Measurements from ENCODE around the gene TPCN1.

TPCN1 gene

DNA sequence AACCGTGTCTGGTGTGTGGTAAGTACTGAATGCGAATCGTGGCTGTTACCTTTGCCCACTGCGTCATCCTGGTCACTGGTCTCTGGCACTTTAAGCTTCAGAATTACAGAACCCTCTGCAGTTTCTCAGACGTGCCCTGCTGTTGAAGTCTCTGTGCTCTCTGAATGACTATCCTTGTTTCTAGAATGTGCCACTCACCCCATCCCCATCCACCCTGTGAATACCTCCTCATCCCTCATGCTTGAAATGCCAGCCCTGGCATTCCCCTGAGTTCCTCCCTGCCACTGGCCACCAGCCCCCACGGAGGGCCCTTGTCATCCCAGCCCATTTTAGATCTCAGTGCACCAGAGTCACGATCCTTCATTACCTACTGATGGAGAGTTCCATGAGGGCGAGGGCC lies 21.3 kb downstream of the TPCN1 start:
- DNase-seq, result no peak

GRCh38 chr12:113244047-113244460 lies 22.8 kb downstream of the TPCN1 start:
- no peak for DNase-seq

- no peak for DNase-seq
Measured at GRCh38 chr12:113244478-113244958, 23.3 kb downstream of the TPCN1 start.

GRCh38 chr12:113245695-113246477 lies 24.6 kb downstream of the TPCN1 start:
- DNase-seq, result peak; percentile 82

DNA sequence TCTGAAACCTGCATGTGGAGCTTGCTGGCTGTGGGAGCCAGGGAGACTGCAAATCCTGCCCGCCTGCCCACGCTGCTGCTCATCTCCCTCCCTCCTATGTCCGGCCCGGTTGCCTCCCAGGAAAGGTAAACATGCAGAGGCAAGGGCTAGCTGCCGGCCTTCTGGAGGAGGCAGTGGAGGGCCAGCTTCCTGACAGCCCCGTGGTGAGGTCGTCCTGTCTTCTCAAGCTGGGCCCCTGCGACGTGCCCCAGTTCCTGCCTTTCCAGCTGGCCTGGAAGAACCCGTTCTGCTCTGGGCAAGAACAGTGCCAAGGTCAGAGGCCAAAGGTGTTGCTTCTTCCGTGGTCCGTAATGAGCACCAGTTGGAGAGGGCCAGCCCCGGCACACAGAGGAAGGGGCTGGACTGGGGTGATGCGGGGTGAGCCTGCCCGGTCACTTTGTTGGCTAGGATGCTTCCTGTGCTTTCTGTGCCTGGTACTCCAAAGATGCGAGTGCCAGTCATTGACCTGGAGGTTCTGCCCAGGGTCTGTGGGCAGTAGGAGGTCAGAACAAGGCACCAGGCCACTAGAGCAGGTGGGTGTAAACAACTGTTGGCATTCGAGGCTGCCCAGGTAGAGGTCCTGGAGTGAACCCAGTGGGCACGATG lies 25.3 kb downstream of the TPCN1 start:
- DNase-seq, result no peak

- DNase-seq, result no peak
Measured at GRCh38 chr12:113247123-113248050, 26.1 kb downstream of the TPCN1 start.

DNA sequence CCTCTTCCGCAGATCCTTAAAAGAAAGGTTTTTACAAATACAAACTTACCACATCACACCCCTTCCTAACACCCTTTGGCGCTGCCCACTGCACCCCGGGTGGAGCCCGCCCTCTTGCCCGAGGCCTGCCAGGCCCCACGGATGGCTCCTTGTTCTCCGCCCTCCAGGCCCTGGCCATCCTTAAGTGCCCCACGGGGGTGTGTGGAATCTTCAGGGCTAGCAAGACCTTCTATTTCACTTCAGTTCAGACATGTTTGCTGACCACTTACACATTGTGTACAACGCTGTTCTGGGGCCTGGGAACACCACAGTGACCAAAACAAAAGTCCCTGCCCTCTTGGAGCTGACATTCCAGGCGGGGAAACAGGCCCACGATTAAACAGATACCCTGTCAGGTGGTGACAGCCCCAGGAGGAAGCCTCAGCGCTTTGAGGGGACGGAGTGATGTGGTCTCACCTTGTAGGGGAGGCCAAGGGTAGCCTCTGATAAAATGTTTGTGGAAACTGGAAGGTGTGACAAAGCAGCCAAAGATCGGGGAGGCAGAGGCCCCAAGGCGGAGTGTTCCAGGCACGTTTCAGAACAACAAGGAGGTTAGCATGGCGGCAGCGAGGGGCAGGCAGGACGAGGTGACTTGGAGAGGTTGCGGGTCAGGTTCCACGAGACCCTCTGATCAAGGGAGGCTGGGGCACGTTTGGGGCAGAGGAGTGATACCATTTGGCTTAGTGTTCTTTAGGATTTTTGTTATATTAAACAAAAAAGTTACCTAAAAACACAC lies 27.0 kb downstream of the TPCN1 start:
- no peak for DNase-seq

DNA sequence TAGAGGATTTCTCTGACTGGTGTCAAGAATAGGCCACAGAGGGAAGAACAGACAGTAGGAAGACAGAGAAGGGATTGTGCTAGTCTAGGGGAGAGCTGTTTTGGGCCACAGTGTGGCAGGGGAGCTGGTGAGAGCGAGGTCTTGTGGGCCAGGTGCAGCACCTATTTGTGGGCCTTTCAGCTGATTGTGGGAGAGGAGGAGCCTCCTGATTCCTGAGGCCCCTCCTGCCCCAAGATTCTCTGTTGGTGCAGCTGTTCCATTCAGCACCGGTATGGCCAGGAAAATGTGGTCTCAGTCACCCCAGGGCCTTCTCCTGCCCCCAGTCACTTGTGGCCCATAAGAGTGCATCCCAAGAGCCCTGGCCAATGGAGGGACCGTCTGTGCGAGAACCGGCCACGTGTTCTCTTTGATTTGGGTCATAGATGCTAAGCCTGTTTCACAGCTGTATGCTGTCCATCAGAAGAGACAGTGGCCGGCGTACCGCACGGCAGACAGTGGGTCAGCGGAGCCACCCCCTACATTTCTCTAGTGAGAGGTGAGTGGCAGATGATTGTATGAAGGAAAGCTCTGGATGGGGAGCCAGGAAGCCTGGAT lies 27.7 kb downstream of the TPCN1 start:
- DNase-seq, result no peak

DNA sequence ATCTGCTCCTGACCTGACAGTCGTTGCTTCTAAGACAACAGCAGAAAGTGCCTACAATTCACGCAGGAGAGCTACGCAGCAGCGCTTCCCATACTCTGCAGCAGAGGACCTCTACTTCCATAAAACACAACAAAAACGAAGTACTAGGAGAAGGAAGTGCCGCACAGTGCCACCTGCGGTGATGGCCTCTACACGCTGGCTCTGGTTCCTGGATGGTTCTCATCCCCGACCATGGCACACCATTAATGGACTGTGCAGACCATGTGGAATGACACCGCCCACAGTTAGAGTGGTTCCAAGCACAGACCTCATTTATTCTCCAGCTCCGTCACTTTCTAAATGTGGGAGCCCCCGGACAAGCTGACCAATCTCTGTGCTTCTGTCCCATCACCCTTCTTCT lies 28.3 kb downstream of the TPCN1 start:
- DNase-seq, result no peak

- no peak for DNase-seq
Measured at GRCh38 chr12:113250045-113250444, 28.8 kb downstream of the TPCN1 start.

DNA sequence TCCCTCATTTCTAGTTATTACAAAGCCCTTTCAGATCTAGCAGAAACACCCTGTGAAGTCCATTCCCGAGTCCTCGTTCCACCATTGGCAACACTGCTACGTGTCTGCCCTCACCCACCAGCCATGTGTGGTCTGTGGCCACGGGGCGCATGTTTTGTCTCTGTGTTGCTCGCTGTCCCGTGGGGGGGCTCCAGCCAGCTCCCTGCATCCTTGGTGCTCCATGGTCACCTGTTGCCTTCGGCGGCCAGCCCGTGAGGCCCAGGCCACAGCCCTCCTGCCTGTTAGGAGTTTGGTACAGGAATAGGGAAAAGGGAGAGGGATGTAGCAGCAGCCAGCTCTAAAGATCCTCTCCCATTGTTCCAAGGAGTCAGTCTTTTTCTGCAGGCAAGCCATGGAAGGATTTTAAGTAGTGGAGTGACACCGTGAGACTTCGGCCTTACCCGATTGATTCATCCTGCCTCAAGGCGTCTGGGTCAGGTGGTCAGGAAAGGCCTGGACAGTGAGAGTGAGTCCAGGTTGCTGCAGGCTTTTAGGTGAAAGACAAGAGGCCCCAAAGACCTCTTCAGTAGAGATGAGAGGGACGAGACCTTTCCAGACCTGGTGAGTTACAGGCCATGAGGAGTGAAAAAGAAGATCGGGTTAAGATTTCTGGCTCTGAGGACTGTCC lies 30.3 kb downstream of the TPCN1 start:
- no peak for DNase-seq

GRCh38 chr12:113252494-113252893 lies 31.2 kb downstream of the TPCN1 start:
- no peak for DNase-seq

DNA sequence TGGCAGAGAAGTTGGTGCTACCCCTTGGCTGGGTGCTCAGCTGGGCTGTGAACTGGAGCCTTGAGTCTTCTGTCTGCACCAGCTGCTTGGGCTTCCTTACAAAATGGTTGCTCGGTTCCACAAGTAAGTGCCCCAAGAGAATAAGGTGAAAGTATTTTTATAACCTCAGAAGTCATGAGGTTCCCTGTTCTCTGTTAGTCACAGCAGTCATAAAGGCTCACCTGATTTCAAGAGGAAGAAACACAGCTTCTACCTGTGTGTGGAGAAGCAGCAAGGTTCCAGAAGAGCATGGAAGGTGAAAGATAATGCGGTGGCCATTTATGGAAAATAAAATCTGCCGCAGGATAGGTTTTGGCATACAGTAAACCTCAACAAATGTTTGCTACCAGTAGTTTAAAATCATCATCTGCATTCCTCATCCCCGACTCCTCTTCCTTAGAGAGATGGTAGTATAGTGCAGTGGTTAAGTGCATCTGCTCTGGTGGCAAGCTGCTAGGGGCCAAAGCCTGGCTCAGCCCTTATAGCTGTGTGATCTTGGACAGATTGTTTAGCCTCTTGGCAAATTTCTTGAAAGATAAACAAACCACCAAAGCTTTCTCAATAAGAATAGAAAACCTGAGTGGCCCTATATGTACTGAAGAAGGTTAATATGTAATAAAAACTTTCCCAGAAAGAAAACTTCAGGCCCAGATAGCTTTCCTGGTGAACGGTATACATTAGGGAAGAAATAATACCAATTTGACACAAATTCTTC lies 32.4 kb downstream of the TPCN1 start:
- DNase-seq, result no peak

DNA sequence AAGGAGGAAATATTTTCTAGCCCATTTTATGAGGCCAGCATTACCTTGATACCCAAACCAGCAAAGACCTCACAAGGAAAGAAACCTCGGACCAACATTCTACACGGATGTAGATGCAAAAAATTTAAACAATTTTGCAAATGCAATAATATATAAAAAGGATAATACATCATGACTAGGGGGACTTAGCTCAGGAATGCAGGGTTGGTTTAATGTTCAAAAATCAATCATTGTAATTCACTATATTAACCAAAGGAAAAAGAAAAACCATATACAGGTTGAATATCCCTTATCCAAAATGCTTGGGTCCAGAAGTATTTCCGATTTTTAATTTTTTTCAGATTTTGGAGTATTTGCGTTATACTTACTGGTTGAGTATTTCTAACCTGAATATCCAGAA lies 33.0 kb downstream of the TPCN1 start:
- no peak for DNase-seq

DNA sequence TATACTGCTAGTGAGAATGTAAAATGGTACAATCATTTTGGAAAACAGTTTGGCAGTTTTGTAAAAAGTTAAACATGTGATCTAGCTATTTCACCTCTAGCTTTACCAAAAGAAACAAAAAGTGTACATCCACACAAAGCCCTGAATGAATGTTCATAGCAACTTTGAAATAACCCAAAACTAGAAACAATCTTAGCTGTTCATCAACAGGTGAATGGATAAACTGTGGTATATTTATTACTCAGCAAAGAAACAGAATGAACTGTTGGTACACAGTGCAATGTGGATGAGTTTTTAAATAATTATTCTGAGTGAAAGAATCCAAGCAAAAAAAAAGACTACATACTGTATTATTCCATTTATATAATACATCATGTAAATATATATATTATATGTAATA lies 36.3 kb downstream of the TPCN1 start:
- no peak for DNase-seq

- no peak for DNase-seq
Measured at GRCh38 chr12:113260127-113260526, 38.9 kb downstream of the TPCN1 start.

DNA sequence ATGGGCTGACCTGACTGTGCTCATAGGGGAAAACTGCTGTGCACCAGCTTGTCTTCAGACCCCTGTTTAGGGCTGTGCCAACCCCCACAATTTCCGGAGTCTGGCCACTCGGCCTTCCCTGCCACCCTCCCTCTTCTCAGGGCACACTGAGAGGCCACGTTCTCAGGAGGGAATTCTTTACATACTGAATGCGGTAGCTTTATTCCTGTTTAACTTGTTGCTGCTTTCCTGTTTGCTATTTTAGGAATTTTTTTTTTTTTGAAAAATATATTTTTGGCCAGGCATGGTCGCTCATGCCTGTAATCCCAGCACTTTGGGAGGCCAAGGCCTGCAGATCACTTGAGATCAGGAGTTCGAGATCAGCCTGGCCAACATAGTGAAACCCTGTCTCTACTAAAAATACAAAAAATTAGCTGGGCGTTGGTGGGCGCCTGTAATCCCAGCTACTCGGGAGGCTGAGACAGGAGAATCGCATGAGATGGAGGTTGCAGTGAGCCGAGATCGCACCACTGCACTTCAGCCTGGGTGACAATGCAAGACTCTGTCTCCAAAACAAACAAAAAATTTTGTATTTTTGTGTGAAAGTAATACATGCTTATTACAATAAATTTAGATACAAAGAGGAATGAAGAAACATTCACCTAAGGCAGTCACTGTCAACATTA lies 39.5 kb downstream of the TPCN1 start:
- DNase-seq, result no peak

DNA sequence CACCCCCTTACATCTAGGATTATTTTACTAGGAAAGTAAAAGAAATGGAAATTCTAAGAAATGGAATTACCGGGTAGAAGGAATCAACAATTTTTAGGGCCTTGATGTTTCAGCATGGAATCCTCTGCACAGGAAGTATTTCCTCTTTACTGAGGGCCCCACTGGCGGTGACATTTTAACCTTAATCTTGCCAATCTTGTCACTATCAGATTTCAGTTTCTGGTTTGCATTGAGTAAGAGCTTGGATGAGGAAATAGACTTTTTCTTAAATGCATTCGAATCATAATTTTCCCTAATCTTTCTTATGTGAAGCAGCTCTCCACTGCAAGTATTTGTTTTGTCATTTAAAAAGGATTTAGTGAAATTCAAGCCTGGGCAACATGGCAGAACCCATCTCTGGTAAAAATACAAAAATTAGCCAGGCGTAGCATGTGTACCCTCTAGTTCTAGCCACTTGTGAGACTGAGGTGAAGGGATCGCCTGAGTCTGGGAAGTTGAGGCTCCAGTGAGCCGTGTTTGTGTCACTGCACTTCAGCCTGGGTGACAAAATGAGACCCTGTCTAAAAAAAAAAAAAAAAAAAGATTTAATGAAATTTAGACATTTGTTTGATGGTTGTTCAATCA lies 40.7 kb downstream of the TPCN1 start:
- DNase-seq, result no peak

- DNase-seq, result peak; percentile 20
Measured at GRCh38 chr12:113262710-113263109, 41.4 kb downstream of the TPCN1 start.

All from eye (tissue), 1 donor.